Immature natural killer cell (primary cell): ENCODE results near the gene OR5P2. TPM values are rescaled to one million over a fixed set of nuclear protein-coding genes. Genes with fewer than 3 reads are reported as not detected.

Source experiments
- DNase-seq, 3 donors: peaks; one replicate each; pipeline ENCODE4 v3.0.0; 2022; ENCODE audit warnings: mixed read lengths in 1 of 3
- H3K27ac Mint-ChIP-seq, 6 donors: one replicate each; pipeline ENCODE4 v1.8.0; 2020; ENCODE audit warnings: mixed read lengths in 6 of 6, mild to moderate bottlenecking in 5 of 6, inconsistent platforms in 4 of 6, moderate library complexity in 3 of 6
- H3K27me3 Mint-ChIP-seq, 3 donors: one replicate each; pipeline ENCODE4 v1.8.0; 2020 to 2021; ENCODE audit warnings: low read depth in 3 of 3, mild to moderate bottlenecking in 3 of 3, mixed read lengths in 3 of 3, moderate library complexity in 3 of 3, inconsistent platforms in 1 of 3
- H3K36me3 Mint-ChIP-seq, 3 donors: one replicate each; pipeline ENCODE4 v1.8.0; 2020; ENCODE audit warnings: mixed read lengths in 3 of 3, inconsistent platforms in 2 of 3, mild to moderate bottlenecking in 2 of 3
- H3K4me1 Mint-ChIP-seq, 2 donors: one replicate each; pipeline ENCODE4 v1.8.0; 2020; ENCODE audit warnings: inconsistent platforms in 2 of 2, mild to moderate bottlenecking in 2 of 2, mixed read lengths in 2 of 2, moderate library complexity in 1 of 2
- H3K4me3 Mint-ChIP-seq, 5 donors: one replicate each; pipeline ENCODE4 v1.8.0; 2020; ENCODE audit warnings: mild to moderate bottlenecking in 5 of 5, mixed read lengths in 5 of 5, inconsistent platforms in 3 of 5, moderate library complexity in 3 of 5
- H3K9me3 Mint-ChIP-seq, 6 donors: one replicate each; pipeline ENCODE4 v1.8.0; 2020; ENCODE audit warnings: mild to moderate bottlenecking in 6 of 6, mixed read lengths in 6 of 6, inconsistent platforms in 4 of 6, moderate library complexity in 3 of 6
- polyA plus RNA-seq, 3 donors: library from polyadenylated mRNA; unstranded; fragments of 300-500 nt; fragmentation: Illumina TruSeq; gene quantifications; one replicate each; pipeline ENCODE4 v1.2.3, GENCODE V29; 2021

Gene OR5P2
- polyA plus RNA-seq, 3 donors from 2014 or later = not detected

DNA sequence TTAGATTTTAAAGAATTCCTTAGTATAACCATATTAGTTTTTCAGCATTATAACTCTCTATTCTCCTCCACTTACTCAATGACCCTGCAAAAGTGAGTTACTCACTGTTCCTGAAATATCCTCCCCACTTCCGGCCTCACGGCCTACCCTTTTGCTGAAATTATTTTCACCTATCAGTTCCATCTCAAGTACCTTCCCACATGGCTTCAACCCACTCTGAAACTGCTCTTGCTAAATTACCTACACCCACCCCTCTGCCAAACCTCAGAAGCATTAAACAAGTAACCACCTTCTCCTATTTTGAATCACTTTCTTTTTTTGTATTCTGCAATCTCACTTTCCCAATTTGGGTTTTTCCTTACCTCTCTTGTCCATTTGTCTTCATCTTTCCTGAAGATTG, 37.7 kb downstream of the OR5P2 start:
- H3K27ac Mint-ChIP-seq = no peak overlapping the region

DNA sequence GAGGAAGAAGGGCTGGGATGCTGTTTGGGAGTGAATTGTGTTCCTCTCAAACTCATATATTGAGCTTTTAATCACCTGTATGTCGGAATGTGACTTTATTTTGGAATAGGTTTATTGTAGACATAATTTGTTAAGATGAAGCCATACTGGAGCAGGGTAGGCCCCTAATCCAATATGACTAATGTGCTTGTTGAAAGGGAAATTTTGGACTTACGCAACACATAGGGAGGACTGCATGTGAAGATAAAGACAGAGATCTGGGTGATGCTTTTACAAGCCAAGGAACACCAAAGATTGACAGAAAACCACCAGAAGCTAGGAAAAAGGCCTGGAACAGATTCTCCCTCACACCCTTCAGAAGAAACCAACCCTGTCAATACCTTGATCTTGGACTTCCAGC, 47.3 kb downstream of the OR5P2 start:
- Mint-ChIP-seq H3K27ac (no peak overlapping the region), H3K27me3 (peaks cover 0 to 2% (median 0%) of the 10 kb centered on the region in 3 donors), H3K4me1 (no peaks in the 10 kb centered on the region), H3K4me3 (no peak overlapping the region), H3K36me3 (no peaks in the 10 kb centered on the region), H3K9me3 (peaks cover 0 to 6% (median 0%) of the 10 kb centered on the region in 6 donors)
- no peak for DNase-seq

More for the DNA sequence above, 37.7 kb downstream of the OR5P2 start:
- H3K9me3 Mint-ChIP-seq = peaks cover 0 to 9% (median 0%) of the 10 kb centered on the region in 6 donors
- H3K4me3 Mint-ChIP-seq = no peak overlapping the region
- DNase-seq = no peak
- H3K4me1 Mint-ChIP-seq = no peaks in the 10 kb centered on the region
- no peaks in the 10 kb centered on the region for H3K36me3 Mint-ChIP-seq
- peaks cover 2 to 3% (median 2%) of the 10 kb centered on the region in 3 donors for H3K27me3 Mint-ChIP-seq

Other genes with a start within 250 kb of the OR5P2 start
- under 1 TPM in 1 of 3 donors, not detected in 2; 0.37 TPM for gene CYB5R2, start 123.4 kb downstream of the OR5P2 start, polyA plus RNA-seq
- gene OVCH2, start 90.5 kb downstream of the OR5P2 start, polyA plus RNA-seq = not detected
- gene OR5P3, start 33.9 kb upstream of the OR5P2 start, polyA plus RNA-seq = not detected
- gene OR10A6, start 134.3 kb upstream of the OR5P2 start, polyA plus RNA-seq = not detected
- not detected for gene OR10A3, start 144.8 kb upstream of the OR5P2 start, polyA plus RNA-seq
- gene NLRP10, start 168.5 kb upstream of the OR5P2 start, polyA plus RNA-seq = not detected
- gene EIF3F, start 190.4 kb upstream of the OR5P2 start, polyA plus RNA-seq = 100 to 1,000 TPM; 242 to 305 (median 262) TPM